ENCODE results near the gene TRMT61A. TPM values are rescaled to one million over a fixed set of nuclear protein-coding genes. Genes with fewer than 3 reads are reported as not detected.

Gene TRMT61A
- total RNA-seq, 1 experiment from 2014 or later = 14.9 TPM

GRCh38 chr14:103555559-103556337, 26.8 kb downstream of the TRMT61A start:
- H3K9me2 ChIP-seq (ENCODE audit: insufficient read depth) = no peaks in the 10 kb centered on the region
- ChIA-PET RAD21 (ENCODE audit: low non-redundant PET in 1 of 2, low total read pairs in 2 of 2, uncharacterized antibody in 2 of 2, unreplicated experiment in 2 of 2) (no interaction called here), POLR2A (no interaction called here), CTCF (interaction anchor here (1.1 kb wide), 1 partner anchor 9 kb away, joined by 3 read pairs; no protein-coding TSS in a partner anchor)
- H3K79me2 ChIP-seq (ENCODE audit: insufficient read depth, low read length) = peaks cover 44% of the 10 kb centered on the region
- ATAC-seq (no peak), DNase-seq (ENCODE audit: low read depth, low spot score) (no peak)
- peaks cover 18 to 27% of the 10 kb centered on the region in 2 experiments for H3K4me1 ChIP-seq (ENCODE audit: control insufficient read depth in 1 of 2, insufficient read depth in 2 of 2, low read length in 2 of 2)
- no peak overlapping the region for H3K4me3 ChIP-seq (replicated peaks in 1 of 2; ENCODE audit: low read depth in 1 of 2, low read length in 2 of 2)
- no TSS peak for BruUV-seq (replicated peaks)
- no peaks in the 10 kb centered on the region for H3K9me3 ChIP-seq (ENCODE audit: control insufficient read depth in 1 of 2, insufficient read depth in 1 of 2, low read depth in 1 of 2, low read length in 2 of 2)
- no peaks in the 10 kb centered on the region for H3K27me3 ChIP-seq (ENCODE audit: insufficient read depth, low read length)
- intact Hi-C loops (cut with micrococcal nuclease) = no loop called here
- no peak overlapping the region for H3K27ac ChIP-seq (ENCODE audit: low read depth, low read length)
- no peak for TF ChIP-seq EZH2 (IDR thresholded peaks at IDR 0.05)
- peaks cover 6% of the 10 kb centered on the region; the same call in 1 of the 2 replicates for H4K20me1 ChIP-seq (ENCODE audit: insufficient read depth)
- H3K9ac ChIP-seq (ENCODE audit: low read length) = no peak overlapping the region
- H2AFZ ChIP-seq (ENCODE audit: low read depth, low read length, poor library complexity, severe bottlenecking) = no peak overlapping the region
- no peak overlapping the region for H3K4me2 ChIP-seq (ENCODE audit: low read length)
- peaks cover 13 to 26% of the 10 kb centered on the region in 2 experiments; a peak in 3 of 4 replicates for H3K36me3 ChIP-seq (ENCODE audit: control insufficient read depth in 1 of 2, insufficient read depth in 2 of 2, low read length in 2 of 2)

GRCh38 chr14:103556946-103557758, 28.2 kb downstream of the TRMT61A start:
- CTCF ChIA-PET = interaction anchor here (1.1 kb wide), 1 partner anchor 11 kb away, joined by 3 read pairs; no protein-coding TSS in a partner anchor
- peaks cover 10% of the 10 kb centered on the region; the same call in 1 of the 2 replicates for H4K20me1 ChIP-seq (ENCODE audit: insufficient read depth)
- DNase-seq (ENCODE audit: low read depth, low spot score) = no peak
- no peak for ATAC-seq
- H3K4me1 ChIP-seq (ENCODE audit: control insufficient read depth in 1 of 2, insufficient read depth in 2 of 2, low read length in 2 of 2) = peaks cover 14 to 21% of the 10 kb centered on the region in 2 experiments
- RAD21 ChIA-PET (ENCODE audit: low non-redundant PET in 1 of 2, low total read pairs in 2 of 2, uncharacterized antibody in 2 of 2, unreplicated experiment in 2 of 2) = interaction anchor here in 1 of 2 experiments (0.7 kb wide), 1 partner anchor 11 kb away, joined by 3 read pairs; no protein-coding TSS in a partner anchor
- no peaks in the 10 kb centered on the region for H3K9me3 ChIP-seq (ENCODE audit: control insufficient read depth in 1 of 2, insufficient read depth in 1 of 2, low read depth in 1 of 2, low read length in 2 of 2)
- H3K9me2 ChIP-seq (ENCODE audit: insufficient read depth) = no peaks in the 10 kb centered on the region
- no peak overlapping the region for H3K4me2 ChIP-seq (ENCODE audit: low read length)
- TF ChIP-seq POLR2A (IDR thresholded peaks at IDR 0.05; ENCODE audit: borderline replicate concordance, extremely low read depth, insufficient read depth, insufficient read length) = no peak
- no peak for TF ChIP-seq ZFX (IDR thresholded peaks at IDR 0.05)
- TF ChIP-seq YY1 (IDR thresholded peaks at IDR 0.05; ENCODE audit: extremely low read depth, insufficient replicate concordance, low read depth, low read length) = no peak
- no peak for TF ChIP-seq EZH2phosphoT487 (IDR thresholded peaks at IDR 0.05; ENCODE audit: borderline replicate concordance)
- TF ChIP-seq EGR1 (IDR thresholded peaks at IDR 0.05; ENCODE audit: low read depth) = no peak
- TF ChIP-seq CTCF (IDR thresholded peaks at IDR 0.05 in 2 of 3, conservative IDR thresholded peaks at IDR 0.05 in 1 of 3; ENCODE audit: borderline replicate concordance in 1 of 3, insufficient read depth in 1 of 3, low read depth in 2 of 3, low read length in 2 of 3) = no peak
- TF ChIP-seq ZBTB33 (IDR thresholded peaks at IDR 0.05; ENCODE audit: extremely low read depth, insufficient replicate concordance, low read length) = no peak
- no peak for TF ChIP-seq ZNF274 (IDR thresholded peaks at IDR 0.05; ENCODE audit: low read depth, low read length)
- no peak for TF ChIP-seq ATF3 (IDR thresholded peaks at IDR 0.05)
- no peak for TF ChIP-seq CEBPB (IDR thresholded peaks at IDR 0.05; ENCODE audit: low read depth)
- TF ChIP-seq ELF1 (IDR thresholded peaks at IDR 0.05; ENCODE audit: borderline replicate concordance, low read depth) = no peak
- no peak for TF ChIP-seq RAD21 (IDR thresholded peaks at IDR 0.05; ENCODE audit: low read depth)
- H3K79me2 ChIP-seq (ENCODE audit: insufficient read depth, low read length) = peaks cover 58% of the 10 kb centered on the region
- peaks cover 13 to 27% of the 10 kb centered on the region in 2 experiments; a peak in 3 of 4 replicates for H3K36me3 ChIP-seq (ENCODE audit: control insufficient read depth in 1 of 2, insufficient read depth in 2 of 2, low read length in 2 of 2)
- intact Hi-C loops (cut with micrococcal nuclease) = no loop called here
- H3K27ac ChIP-seq (ENCODE audit: low read depth, low read length) = no peak overlapping the region
- BruUV-seq (replicated peaks) = no TSS peak
- H3K9ac ChIP-seq (ENCODE audit: low read length) = no peak overlapping the region
- H3K4me3 ChIP-seq (replicated peaks in 1 of 2; ENCODE audit: low read depth in 1 of 2, low read length in 2 of 2) = no peak overlapping the region
- H3K27me3 ChIP-seq (ENCODE audit: insufficient read depth, low read length) = no peaks in the 10 kb centered on the region
- no peak overlapping the region for H2AFZ ChIP-seq (ENCODE audit: low read depth, low read length, poor library complexity, severe bottlenecking)
- POLR2A ChIA-PET = interaction anchor here (1.3 kb wide), 1 partner anchor 34 kb away, joined by 5 read pairs; the partner anchor contains the start of gene CKB
